Measurements from ENCODE around the gene DCAF11. TPM values are rescaled to one million over a fixed set of nuclear protein-coding genes. Genes with fewer than 3 reads are reported as not detected.

DCAF11 gene
- total and polyA plus RNA-seq, 2 of the 13 experiments (the other 11 are each of a cell fraction or from before 2014, with no cell fraction given) = 150 to 257 TPM

GRCh38 chr14:24113801-24114531 is 611 bp upstream of the DCAF11 start (continued):
- TF ChIP-seq ZBED4 (CRISPR knock-in tag; IDR thresholded peaks at IDR 0.05; ENCODE audit: borderline replicate concordance) (peak; percentile 85; the same call in 1 of the 2 replicates), FOXO4 (CRISPR knock-in tag; conservative IDR thresholded peaks at IDR 0.05) (no peak), ETS1 (CRISPR knock-in tag; IDR thresholded peaks at IDR 0.05) (peak; percentile 97), ZBTB37 (CRISPR knock-in tag; IDR thresholded peaks at IDR 0.05) (peak; percentile 72; the same call in 1 of the 2 replicates), RELA (CRISPR knock-in tag; IDR thresholded peaks at IDR 0.05) (peak; percentile 94), GABPA (IDR thresholded peaks at IDR 0.05; ENCODE audit: low read depth, low read length) (no peak), GABPA (CRISPR knock-in tag; IDR thresholded peaks at IDR 0.05; ENCODE audit: low read depth) (no peak), SRY (CRISPR knock-in tag; IDR thresholded peaks at IDR 0.05) (no peak), GABPB1 (CRISPR knock-in tag; IDR thresholded peaks at IDR 0.05) (peak; percentile 90), ZNF577 (CRISPR knock-in tag; IDR thresholded peaks at IDR 0.05; ENCODE audit: borderline replicate concordance, low read depth) (no peak), BCL6 (CRISPR knock-in tag; IDR thresholded peaks at IDR 0.05) (peak; percentile 93), SMAD1 (CRISPR knock-in tag; IDR thresholded peaks at IDR 0.05; ENCODE audit: borderline replicate concordance, low read depth) (peak; percentile 99), ZNF607 (CRISPR knock-in tag; IDR thresholded peaks at IDR 0.05; ENCODE audit: borderline replicate concordance) (peak; percentile 91)
